GM15510 (cell line): ENCODE data around the gene PPM1H.

Source experiments
- POLR2A ChIP-seq: IDR thresholded peaks from 3 replicates; pipeline ENCODE4 v1.6.1; 2011; ENCODE audit warnings: borderline replicate concordance; ENCODE audit not compliant: insufficient read length; ENCODE audit errors: extremely low read depth

Gene PPM1H

GRCh38 chr12:62651138-62651537, 283.8 kb downstream of the PPM1H start:
- no peak for TF ChIP-seq POLR2A

GRCh38 chr12:62649412-62650138, 285.4 kb downstream of the PPM1H start:
- TF ChIP-seq POLR2A: no peak

GRCh38 chr12:62647586-62647985, 287.4 kb downstream of the PPM1H start:
- no peak for TF ChIP-seq POLR2A

- TF ChIP-seq POLR2A: no peak
Observed at GRCh38 chr12:62646566-62646965, 288.4 kb downstream of the PPM1H start.

GRCh38 chr12:62643486-62643885, 291.5 kb downstream of the PPM1H start:
- TF ChIP-seq POLR2A: no peak

GRCh38 chr12:62642486-62642885, 292.5 kb downstream of the PPM1H start:
- TF ChIP-seq POLR2A: no peak

- TF ChIP-seq POLR2A: no peak
Observed at GRCh38 chr12:62640910-62641448, 294.0 kb downstream of the PPM1H start.

GRCh38 chr12:62637679-62638078, 297.3 kb downstream of the PPM1H start:
- TF ChIP-seq POLR2A: no peak

- TF ChIP-seq POLR2A: no peak
Observed at GRCh38 chr12:62635649-62636048, 299.3 kb downstream of the PPM1H start.

GRCh38 chr12:62632411-62632918, 302.5 kb downstream of the PPM1H start:
- no peak for TF ChIP-seq POLR2A

- TF ChIP-seq POLR2A: no peak
Observed at GRCh38 chr12:62631471-62632410, 303.2 kb downstream of the PPM1H start.

- TF ChIP-seq POLR2A: no peak
Observed at GRCh38 chr12:62629971-62630739, 304.8 kb downstream of the PPM1H start.

GRCh38 chr12:62629413-62629812, 305.5 kb downstream of the PPM1H start:
- TF ChIP-seq POLR2A: no peak

- no peak for TF ChIP-seq POLR2A
Observed at GRCh38 chr12:62627181-62627580, 307.8 kb downstream of the PPM1H start.
